ENCODE measurements around the gene CD160. TPM values are rescaled to one million over a fixed set of nuclear protein-coding genes. Genes with fewer than 3 reads are reported as not detected.

Gene CD160
- total RNA-seq, 1 experiment from 2014 or later: not detected

- DNase-seq: no peak
- no peak overlapping the region for H4K8ac ChIP-seq (replicated peaks; ENCODE audit: insufficient read length, low read depth, low read length)
- H4K91ac ChIP-seq (ENCODE audit: insufficient read length, low read depth, low read length): no peak overlapping the region
- no peak overlapping the region for H3T11ph ChIP-seq (ENCODE audit: low read length)
- no peak overlapping the region for H3K18ac ChIP-seq (ENCODE audit: insufficient read length, low read depth, low read length)
- H3K9me3 Mint-ChIP-seq: no peaks in the 10 kb centered on the region
- no peak overlapping the region for H2BK15ac ChIP-seq (ENCODE audit: low read depth, low read length)
- no peak overlapping the region for H2BK5ac ChIP-seq (ENCODE audit: insufficient read length, low read length)
- no peak overlapping the region for H2AFZ ChIP-seq (ENCODE audit: low read length)
- no peak overlapping the region for H3K4ac ChIP-seq (ENCODE audit: low read depth, low read length)
- no peak overlapping the region for H2BK12ac ChIP-seq (ENCODE audit: insufficient read length, low read depth, low read length)
- no peaks in the 10 kb centered on the region for H3K23me2 ChIP-seq (ENCODE audit: insufficient read length, low read depth, low read length, poor library complexity, severe bottlenecking)
- H3K27me3 Mint-ChIP-seq (ENCODE audit: low read depth): no peaks in the 10 kb centered on the region
- H3K79me2 ChIP-seq (ENCODE audit: insufficient read depth, low read length): no peaks in the 10 kb centered on the region
- H4K20me1 ChIP-seq (ENCODE audit: control insufficient read depth, insufficient read depth, insufficient read length): no peaks in the 10 kb centered on the region
- no peak overlapping the region for H3K56ac ChIP-seq (ENCODE audit: insufficient read length, low read depth, low read length)
- no peaks in the 10 kb centered on the region for H3K79me1 ChIP-seq (ENCODE audit: insufficient read depth, low read depth, low read length, poor library complexity, severe bottlenecking)
- WGBS (ENCODE audit: extremely low coverage, insufficient read length, low lambda C conversion rate): no CpG with 5 or more reads among the region's 3 CpGs
- no peak overlapping the region for H3K4me3 Mint-ChIP-seq
- no peak overlapping the region for H3K23ac ChIP-seq (ENCODE audit: insufficient read length, low read depth, low read length)
- no peak overlapping the region for H3K4me2 ChIP-seq (ENCODE audit: insufficient read depth, insufficient read length, low read length)
- no peak overlapping the region for H3K9ac ChIP-seq (ENCODE audit: extremely low read depth, insufficient read length, low read length)
- TF ChIP-seq, protein P1, sequence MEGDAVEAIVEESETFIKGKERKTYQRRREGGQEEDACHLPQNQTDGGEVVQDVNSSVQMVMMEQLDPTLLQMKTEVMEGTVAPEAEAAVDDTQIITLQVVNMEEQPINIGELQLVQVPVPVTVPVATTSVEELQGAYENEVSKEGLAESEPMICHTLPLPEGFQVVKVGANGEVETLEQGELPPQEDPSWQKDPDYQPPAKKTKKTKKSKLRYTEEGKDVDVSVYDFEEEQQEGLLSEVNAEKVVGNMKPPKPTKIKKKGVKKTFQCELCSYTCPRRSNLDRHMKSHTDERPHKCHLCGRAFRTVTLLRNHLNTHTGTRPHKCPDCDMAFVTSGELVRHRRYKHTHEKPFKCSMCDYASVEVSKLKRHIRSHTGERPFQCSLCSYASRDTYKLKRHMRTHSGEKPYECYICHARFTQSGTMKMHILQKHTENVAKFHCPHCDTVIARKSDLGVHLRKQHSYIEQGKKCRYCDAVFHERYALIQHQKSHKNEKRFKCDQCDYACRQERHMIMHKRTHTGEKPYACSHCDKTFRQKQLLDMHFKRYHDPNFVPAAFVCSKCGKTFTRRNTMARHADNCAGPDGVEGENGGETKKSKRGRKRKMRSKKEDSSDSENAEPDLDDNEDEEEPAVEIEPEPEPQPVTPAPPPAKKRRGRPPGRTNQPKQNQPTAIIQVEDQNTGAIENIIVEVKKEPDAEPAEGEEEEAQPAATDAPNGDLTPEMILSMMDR (conservative IDR thresholded peaks at IDR 0.05): no peak
- H3K4me1 ChIP-seq (ENCODE audit: insufficient read depth, low read length): no peaks in the 10 kb centered on the region
- H3K4me1 Mint-ChIP-seq: peaks cover 3 to 14% of the 10 kb centered on the region in 2 experiments; a peak in 2 of 4 replicates
- H3K14ac ChIP-seq (ENCODE audit: insufficient read depth, low read length): no peak overlapping the region
- H3K27me3 ChIP-seq (ENCODE audit: insufficient read depth, low read length): no peaks in the 10 kb centered on the region
- no peaks in the 10 kb centered on the region for H3K9me3 ChIP-seq (ENCODE audit: control insufficient read depth, low read depth, low read length)
- H2BK120ac ChIP-seq (ENCODE audit: low read depth, low read length, poor library complexity, severe bottlenecking): no peak overlapping the region
- no peak overlapping the region; a peak in 1 of 7 replicates for H3K27ac Mint-ChIP-seq
- H2BK20ac ChIP-seq (ENCODE audit: low read depth, low read length, poor library complexity, severe bottlenecking): no peak overlapping the region
- no peak overlapping the region for H2AK5ac ChIP-seq (ENCODE audit: insufficient read length, low read length)
- H3K27ac ChIP-seq (ENCODE audit: insufficient read length, low read depth, low read length): no peak overlapping the region
- peaks cover 0 to 17% (median 10%) of the 10 kb centered on the region in 3 experiments; a peak in 5 of 7 replicates for H3K36me3 Mint-ChIP-seq (ENCODE audit: insufficient read depth in 1 of 3, low read depth in 3 of 3)
- no peak overlapping the region for H4K5ac ChIP-seq (ENCODE audit: insufficient read length, low read depth, low read length)
Observed at GRCh38 chr1:145784409-145784808, 65.1 kb downstream of the CD160 start.
